ENCODE measurements around the gene SLC39A6. TPM values are rescaled to one million over a fixed set of nuclear protein-coding genes. Genes with fewer than 3 reads are reported as not detected.
"Not testable (repeated sequence)": the region's sequence is repeated elsewhere in the genome, so short reads cannot be mapped to it uniquely, and the experiment has no call there.

Gene SLC39A6, protein sequence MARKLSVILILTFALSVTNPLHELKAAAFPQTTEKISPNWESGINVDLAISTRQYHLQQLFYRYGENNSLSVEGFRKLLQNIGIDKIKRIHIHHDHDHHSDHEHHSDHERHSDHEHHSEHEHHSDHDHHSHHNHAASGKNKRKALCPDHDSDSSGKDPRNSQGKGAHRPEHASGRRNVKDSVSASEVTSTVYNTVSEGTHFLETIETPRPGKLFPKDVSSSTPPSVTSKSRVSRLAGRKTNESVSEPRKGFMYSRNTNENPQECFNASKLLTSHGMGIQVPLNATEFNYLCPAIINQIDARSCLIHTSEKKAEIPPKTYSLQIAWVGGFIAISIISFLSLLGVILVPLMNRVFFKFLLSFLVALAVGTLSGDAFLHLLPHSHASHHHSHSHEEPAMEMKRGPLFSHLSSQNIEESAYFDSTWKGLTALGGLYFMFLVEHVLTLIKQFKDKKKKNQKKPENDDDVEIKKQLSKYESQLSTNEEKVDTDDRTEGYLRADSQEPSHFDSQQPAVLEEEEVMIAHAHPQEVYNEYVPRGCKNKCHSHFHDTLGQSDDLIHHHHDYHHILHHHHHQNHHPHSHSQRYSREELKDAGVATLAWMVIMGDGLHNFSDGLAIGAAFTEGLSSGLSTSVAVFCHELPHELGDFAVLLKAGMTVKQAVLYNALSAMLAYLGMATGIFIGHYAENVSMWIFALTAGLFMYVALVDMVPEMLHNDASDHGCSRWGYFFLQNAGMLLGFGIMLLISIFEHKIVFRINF
- 45.7 and 50.6 TPM in 2 replicates for total RNA-seq (2014; rRNA removed; shearing (Covaris generic))

DNA sequence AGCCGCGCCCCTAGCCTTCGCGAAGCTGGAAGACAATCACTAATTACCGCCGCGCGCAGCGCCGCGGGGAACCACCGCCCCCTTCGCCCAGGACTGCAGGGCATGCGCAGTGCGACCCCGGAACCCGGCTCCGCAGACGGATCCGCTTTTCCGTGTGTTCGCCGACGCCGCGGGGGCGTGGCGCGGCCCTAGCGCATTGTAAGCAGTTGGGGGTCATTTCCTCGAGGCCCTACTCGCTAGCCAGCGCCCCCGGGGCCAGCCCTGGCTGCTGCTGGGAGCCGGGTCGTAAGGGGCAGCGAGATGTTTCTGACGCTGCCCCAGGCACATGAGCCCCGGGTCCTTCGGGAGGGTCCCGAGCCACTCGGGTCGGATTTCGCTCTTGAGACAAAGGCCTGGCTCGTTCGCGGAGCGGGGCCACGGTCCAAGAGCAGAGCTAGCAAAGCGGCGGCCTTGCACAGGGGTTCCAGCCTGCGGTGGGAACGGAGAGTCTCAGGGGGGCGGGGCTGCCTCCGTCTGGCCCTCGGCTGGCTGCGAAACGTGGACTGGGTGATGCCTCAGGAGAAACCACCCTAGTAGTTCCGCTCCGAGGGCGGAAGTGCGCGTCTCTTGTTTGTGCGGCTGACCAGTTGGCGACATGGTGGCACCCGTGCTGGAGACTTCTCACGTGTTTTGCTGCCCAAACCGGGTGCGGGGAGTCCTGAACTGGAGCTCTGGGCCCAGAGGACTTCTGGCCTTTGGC, at the start of gene SLC39A6, which contains the start of gene ELP2:
TSS of gene SLC39A6 (minus strand) at position 41 of the 739 bp plus-strand sequence. CDS start 2,333 bp downstream, outside the sequence.
TSS of gene ELP2 (plus strand) at position 600 of the 739 bp plus-strand sequence. CDS start at position 635, 35 bp downstream.
- H3K27me3 ChIP-seq, result no peaks in the 10 kb centered on the region
- peak within 1 kb of the TSS; percentile 100 for H3K27ac ChIP-seq
- H3K4me3 ChIP-seq, result peak within 1 kb of the TSS; percentile 99
- peak; percentile 89 to 90 for DNase-seq
- no peaks in the 10 kb centered on the region for H3K9me3 ChIP-seq (replicated peaks)
- peaks cover 2% of the 10 kb centered on the region; the same call in 1 of the 2 replicates for H3K36me3 ChIP-seq
- H3K4me1 ChIP-seq, result no peaks in the 10 kb centered on the region

DNA sequence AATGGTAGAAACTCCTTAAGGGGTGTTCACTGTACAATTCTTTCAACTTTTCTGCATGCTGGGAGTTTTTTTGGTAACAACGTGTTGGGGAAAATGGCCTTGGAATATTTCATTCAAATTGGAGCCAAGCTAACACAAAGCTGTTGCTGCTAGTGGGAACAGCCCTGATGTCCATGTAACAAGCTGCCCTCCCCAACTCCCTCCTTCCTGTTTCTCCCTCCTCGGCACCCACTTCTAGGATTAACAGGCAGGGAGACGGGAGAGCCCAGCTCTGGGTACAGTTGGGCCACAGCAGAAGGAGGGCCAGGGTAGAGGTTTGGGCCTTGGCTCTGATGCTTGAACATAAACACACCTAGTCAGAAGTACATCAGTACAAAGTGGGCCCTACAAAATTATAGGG, 48.8 kb upstream of the SLC39A6 start:
- Histone ChIP-seq H3K36me3 (0 out of 2 replicates have a peak, but pooled peaks cover 6% of the 10 kb centered on the region), H3K9me3 (replicated peaks) (no peaks in the 10 kb centered on the region), H3K27ac (no peak overlapping the region), H3K27me3 (no peaks in the 10 kb centered on the region), H3K4me1 (no peaks in the 10 kb centered on the region), H3K4me3 (no peak overlapping the region)
- DNase-seq, result no peak

DNA sequence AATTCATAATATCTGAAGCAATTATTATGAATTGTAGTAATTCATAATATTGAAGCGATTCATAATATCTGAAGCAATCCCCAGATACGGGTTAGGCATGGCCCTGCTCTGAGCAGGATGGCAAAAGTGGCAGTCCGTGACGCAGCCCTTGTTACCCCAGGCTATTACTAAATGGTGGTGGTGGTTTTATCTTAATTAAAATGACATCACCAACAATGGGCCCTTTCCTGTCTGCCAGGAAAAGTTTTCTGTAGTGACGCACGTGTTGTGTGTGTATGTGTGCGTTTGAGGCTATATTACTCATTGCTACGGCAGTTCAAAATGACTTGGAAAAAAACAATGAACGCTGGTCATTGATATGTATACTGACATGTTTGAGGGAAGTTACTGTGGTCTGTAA, 47.6 kb upstream of the SLC39A6 start:
- no peaks in the 10 kb centered on the region for H3K9me3 ChIP-seq (replicated peaks)
- no peak overlapping the region for H3K4me3 ChIP-seq
- H3K27me3 ChIP-seq, result no peaks in the 10 kb centered on the region
- no peaks in the 10 kb centered on the region for H3K4me1 ChIP-seq
- DNase-seq, result no peak
- H3K36me3 ChIP-seq, result 0 out of 2 replicates have a peak, but pooled peaks cover 8% of the 10 kb centered on the region
- no peak overlapping the region for H3K27ac ChIP-seq

DNA sequence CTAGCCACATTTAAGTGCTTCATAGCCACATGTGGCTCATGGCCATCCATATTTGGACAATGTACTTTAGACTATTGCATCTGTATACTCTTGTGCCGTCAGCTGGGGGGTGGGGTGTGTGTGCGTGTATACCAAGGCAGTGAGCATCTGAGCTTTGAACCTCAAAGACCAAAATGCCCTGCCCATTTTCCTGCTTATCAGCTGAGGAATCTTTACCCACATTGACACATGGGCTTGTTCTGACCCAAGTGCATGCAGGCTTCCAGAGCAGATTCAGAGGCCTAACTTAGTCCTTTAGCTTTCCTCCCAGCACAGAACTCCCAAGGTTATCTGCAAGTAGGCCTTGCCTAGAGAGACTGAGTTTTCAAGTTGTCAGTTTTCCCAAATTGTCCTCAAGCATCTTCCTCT, 47.0 kb upstream of the SLC39A6 start:
- no peaks in the 10 kb centered on the region for H3K9me3 ChIP-seq (replicated peaks)
- H3K27me3 ChIP-seq, result no peaks in the 10 kb centered on the region
- DNase-seq, result no peak
- 0 out of 2 replicates have a peak, but pooled peaks cover 8% of the 10 kb centered on the region for H3K36me3 ChIP-seq
- H3K4me1 ChIP-seq, result no peaks in the 10 kb centered on the region
- no peak overlapping the region for H3K27ac ChIP-seq
- H3K4me3 ChIP-seq, result no peak overlapping the region

DNA sequence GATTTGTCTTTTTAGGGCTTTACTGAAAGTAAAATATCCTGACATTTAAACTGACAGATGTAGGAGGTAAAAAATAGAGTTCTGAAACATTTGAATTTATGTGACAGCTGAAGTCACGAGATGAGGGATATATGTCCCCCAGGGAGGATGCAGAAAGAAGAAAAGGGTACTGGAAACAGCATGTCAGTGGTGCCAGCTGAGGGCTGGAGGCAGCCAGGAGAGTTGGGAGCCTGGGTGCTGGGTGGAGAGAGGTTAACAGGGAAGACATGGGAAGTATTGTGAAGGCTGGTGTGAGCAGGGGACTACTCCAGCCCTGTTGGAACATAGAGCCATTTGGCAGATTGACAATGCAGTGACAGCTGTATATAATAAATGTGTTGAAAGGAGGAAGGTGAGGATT, 46.3 kb upstream of the SLC39A6 start:
- Histone ChIP-seq H3K9me3 (replicated peaks) (no peaks in the 10 kb centered on the region), H3K27me3 (no peaks in the 10 kb centered on the region), H3K27ac (no peak overlapping the region), H3K4me1 (no peaks in the 10 kb centered on the region), H3K4me3 (no peak overlapping the region), H3K36me3 (0 out of 2 replicates have a peak, but pooled peaks cover 11% of the 10 kb centered on the region)
- no peak for DNase-seq

DNA sequence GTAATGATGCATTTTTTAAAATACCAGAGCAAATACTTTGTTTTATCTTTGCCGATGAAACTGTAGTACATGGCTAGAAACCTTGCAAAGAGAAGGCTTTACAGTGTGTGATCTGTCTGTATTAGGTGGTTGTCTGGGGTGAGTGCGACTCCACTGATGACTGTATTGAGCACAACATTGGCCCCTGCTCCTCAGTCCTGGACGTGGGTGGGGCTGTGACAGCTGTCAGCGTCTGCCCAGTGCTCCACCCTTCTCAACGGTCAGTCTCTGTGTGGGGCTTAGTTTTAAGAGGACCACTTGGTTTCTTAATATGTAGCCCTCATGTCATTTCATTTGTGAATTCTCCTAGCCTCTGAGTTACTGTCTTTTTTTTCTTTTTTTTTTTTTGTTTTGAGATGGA, 40.8 kb upstream of the SLC39A6 start:
- Histone ChIP-seq H3K4me3 (no peak overlapping the region), H3K27me3 (no peaks in the 10 kb centered on the region), H3K9me3 (replicated peaks) (no peaks in the 10 kb centered on the region), H3K36me3 (peaks cover 22% of the 10 kb centered on the region; the same call in 1 of the 2 replicates), H3K4me1 (no peaks in the 10 kb centered on the region), H3K27ac (no peak overlapping the region)
- no peak for DNase-seq

DNA sequence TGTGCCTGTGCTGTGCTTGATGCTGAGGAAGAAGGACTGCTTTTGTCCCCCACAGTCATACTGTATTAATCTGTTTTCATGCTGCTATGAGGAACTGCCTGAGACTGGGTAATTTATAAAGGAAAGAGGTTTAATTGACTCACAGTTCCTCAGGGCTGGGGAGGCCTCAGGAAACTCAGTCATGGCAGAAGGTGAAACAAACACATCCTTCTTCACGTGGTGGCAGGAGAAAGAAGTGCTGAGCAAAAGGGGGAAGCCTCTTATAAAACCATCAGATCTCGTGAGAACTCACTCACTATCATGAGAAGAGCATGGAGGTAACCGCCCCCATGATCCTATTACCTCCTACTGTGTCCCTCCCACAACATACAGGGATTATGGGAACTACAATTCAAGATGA, 39.2 kb upstream of the SLC39A6 start:
- not testable (repeated sequence) for DNase-seq; H3K27ac ChIP-seq; H3K4me1 ChIP-seq; H3K27me3 ChIP-seq; H3K9me3 ChIP-seq (replicated peaks); H3K4me3 ChIP-seq
- H3K36me3 ChIP-seq, result peaks cover 22% of the 10 kb centered on the region

DNA sequence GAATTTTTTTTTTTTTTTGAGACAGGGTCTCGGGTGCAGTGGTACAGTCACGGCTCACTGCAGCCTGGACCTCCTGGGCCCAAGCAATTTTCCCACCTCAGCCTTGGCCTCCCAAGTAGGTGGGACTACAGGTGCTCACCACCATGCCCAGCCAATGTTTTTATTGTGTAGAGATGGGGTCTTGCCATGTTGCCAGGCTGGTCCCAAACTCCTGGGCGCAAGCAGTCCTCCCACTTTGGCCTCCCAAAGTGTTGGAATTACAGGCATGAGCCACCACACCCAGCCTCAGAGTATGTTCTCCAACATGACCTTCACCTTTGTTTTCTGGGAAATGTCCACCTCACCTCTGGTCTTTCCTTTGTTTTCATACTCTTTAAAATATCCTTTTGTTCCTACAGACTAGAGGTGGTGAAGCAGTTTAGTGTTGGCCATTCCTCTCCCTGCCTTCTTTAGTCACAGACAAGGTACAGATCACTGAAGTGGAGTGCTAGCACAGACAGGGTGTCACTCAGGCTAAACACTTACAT, 38.6 kb upstream of the SLC39A6 start:
- no peak for DNase-seq
- no peak overlapping the region for H3K4me3 ChIP-seq
- no peaks in the 10 kb centered on the region for H3K4me1 ChIP-seq
- H3K9me3 ChIP-seq (replicated peaks), result no peaks in the 10 kb centered on the region
- no peaks in the 10 kb centered on the region for H3K27me3 ChIP-seq
- H3K27ac ChIP-seq, result no peak overlapping the region
- H3K36me3 ChIP-seq, result peaks cover 19% of the 10 kb centered on the region

DNA sequence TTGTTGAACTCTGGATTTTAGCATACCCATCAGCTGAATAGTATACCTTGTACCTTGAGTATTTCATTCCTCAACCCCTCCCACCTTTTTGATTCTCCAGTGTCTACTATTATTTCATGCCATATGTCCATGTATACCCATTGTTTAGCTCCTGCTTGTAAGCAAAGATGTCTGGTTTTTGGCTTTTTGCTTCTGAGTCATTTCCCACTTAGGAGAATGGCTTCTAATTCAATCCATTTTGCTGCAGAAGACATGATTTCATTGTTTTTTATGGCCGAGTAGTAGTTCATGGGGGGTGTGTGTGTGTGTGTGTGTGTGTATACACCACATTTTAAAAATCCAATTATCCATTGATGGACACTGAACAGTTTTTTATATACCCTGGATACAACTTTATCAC, 33.8 kb upstream of the SLC39A6 start:
- no peak for DNase-seq
- Histone ChIP-seq H3K27ac (no peak overlapping the region), H3K4me3 (no peak overlapping the region), H3K27me3 (no peaks in the 10 kb centered on the region), H3K4me1 (no peaks in the 10 kb centered on the region), H3K36me3 (peaks cover 17% of the 10 kb centered on the region), H3K9me3 (replicated peaks) (no peaks in the 10 kb centered on the region)

DNA sequence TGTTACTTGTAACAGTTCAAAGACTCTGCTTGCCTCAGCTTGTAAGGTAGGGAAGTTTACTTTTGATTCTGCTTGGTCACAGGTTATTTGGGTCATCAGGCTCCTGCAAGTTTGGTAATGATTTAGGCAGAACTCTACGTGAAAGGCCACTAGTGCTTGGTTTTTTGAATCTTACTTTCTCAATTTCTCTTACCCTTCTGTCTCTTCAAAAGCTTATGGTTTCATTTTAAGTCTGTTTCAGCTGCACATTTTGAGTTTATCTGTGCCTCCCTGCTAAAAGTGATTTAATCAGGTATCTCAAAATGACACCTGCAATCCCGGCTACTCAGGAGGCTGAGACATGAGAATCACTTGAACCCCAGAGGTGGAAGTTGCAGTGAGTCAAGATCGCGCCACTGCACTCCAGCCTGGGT, 31.8 kb upstream of the SLC39A6 start:
- no peaks in the 10 kb centered on the region for H3K4me1 ChIP-seq

DNA sequence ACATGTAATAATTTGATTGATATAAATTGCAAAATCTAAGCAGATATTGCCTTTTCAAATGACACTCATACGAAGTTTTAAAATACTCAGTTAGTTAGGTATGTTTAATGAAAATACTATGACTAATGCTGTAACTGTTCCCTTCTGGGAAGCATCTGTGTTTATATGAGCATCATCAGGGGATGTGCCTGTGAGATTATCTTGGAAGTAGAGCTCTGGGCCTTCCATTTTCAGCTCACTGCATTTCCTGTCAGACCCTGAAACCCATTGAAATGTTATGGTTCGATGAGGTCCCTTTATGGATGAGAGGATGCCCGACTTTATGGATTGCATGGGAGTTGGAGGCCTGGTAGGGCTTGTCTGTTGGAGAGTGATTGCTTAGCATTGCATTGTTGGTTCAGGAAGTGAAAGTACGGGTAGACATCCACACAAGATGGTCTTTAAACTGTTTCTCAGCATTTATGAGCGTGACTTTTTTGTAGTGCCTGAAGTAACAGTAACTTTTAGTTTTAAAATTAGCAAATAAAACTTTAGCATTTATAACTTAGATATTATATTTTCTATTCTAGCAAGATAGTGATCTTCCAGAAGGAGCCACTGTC, 29.2 kb upstream of the SLC39A6 start:
- Histone ChIP-seq H3K27ac (no peak overlapping the region), H3K36me3 (peaks cover 17% of the 10 kb centered on the region), H3K4me3 (no peak overlapping the region), H3K4me1 (no peaks in the 10 kb centered on the region), H3K9me3 (replicated peaks) (no peaks in the 10 kb centered on the region), H3K27me3 (no peaks in the 10 kb centered on the region)
- DNase-seq, result no peak

More for the DNA sequence above, 31.8 kb upstream of the SLC39A6 start:
- Histone ChIP-seq H3K36me3 (peaks cover 16% of the 10 kb centered on the region), H3K9me3 (replicated peaks) (no peaks in the 10 kb centered on the region), H3K27ac (no peak overlapping the region), H3K27me3 (no peaks in the 10 kb centered on the region), H3K4me3 (no peak overlapping the region)
- DNase-seq, result no peak

DNA sequence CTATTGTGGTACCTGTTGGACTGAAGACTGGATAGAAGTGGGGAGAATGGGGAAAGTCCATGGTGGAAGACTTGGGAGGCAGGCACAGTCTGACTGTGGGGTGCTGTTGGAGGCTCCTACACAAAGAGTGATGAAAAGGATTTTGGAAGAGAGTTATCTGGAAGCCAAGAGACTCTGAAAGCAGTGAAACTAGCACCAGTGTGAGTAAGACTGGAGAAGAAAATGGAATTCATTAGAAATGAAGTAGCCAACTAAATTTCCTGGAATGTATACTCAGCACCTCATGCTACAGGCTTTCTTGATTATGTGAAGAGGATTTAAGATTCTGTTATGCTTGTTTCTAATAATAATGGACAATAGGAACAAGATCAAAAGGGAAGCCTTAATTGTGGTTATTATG, 28.3 kb upstream of the SLC39A6 start:
- no peaks in the 10 kb centered on the region for H3K27me3 ChIP-seq
- DNase-seq, result no peak
- H3K27ac ChIP-seq, result no peak overlapping the region
- no peak overlapping the region for H3K4me3 ChIP-seq
- no peaks in the 10 kb centered on the region for H3K9me3 ChIP-seq (replicated peaks)
- H3K4me1 ChIP-seq, result no peaks in the 10 kb centered on the region
- H3K36me3 ChIP-seq, result peaks cover 17% of the 10 kb centered on the region

DNA sequence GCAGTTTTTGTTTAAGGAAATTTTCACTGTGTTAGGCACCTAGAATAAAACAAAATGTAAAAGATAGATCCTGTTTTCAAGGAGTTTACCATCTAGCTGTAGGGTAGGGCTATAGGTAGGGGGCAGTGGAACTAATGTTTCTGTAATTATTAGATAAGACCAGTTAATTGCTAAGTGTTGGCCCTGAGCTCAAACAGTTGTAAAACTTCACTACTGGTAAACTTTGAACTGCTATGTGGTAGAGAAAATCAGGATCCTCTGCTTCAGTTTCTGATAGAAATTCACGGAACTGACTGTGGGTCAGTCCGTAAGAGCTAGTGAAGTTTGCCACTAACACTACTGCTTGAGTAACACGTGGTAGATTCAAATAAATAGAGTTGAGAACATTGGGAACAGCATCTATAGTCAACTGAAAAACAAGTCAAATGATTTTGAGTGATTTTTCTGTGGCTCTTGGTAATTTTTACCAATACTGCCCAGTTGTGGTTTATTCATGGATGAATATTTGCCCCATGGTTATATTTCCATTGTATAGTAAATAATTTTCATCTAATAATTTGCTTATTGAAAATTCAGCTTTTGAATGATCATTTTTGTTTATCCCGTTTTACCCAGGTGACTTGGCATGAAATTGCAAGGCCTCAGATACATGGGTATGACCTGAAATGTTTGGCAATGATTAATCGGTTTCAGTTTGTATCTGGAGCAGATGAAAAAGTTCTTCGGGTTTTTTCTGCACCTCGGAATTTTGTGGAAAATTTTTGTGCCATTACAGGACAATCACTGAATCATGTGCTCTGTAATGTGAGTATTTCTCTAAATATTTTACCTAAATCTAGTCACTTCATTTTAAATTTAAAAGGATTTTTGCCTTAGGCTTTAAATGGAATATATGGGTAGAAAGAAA, 27.0 kb upstream of the SLC39A6 start:
- peaks cover 17% of the 10 kb centered on the region for H3K36me3 ChIP-seq
- H3K4me1 ChIP-seq, result no peaks in the 10 kb centered on the region
- no peaks in the 10 kb centered on the region for H3K9me3 ChIP-seq (replicated peaks)
- DNase-seq, result no peak
- H3K27ac ChIP-seq, result no peak overlapping the region
- no peak overlapping the region for H3K4me3 ChIP-seq
- no peaks in the 10 kb centered on the region for H3K27me3 ChIP-seq

Measured in SJCRH30 (cell line).